PC-3 (cell line): ENCODE results near the gene PUM2. TPM values are rescaled to one million over a fixed set of nuclear protein-coding genes. Genes with fewer than 3 reads are reported as not detected.

Source experiments
- ATAC-seq: fragments of 200-7000 bp; cut with Tn5 transposase; 2 replicates; pipeline ENCODE4 v1.9.1; 2020; ENCODE audit warnings: mild to moderate bottlenecking, moderate library complexity
- BruUV-seq: library from RNA; stranded (reverse); fragments of 400-500 nt; replicated peaks from 2 replicates; lab custom pipeline; 2021; lab: Mats Ljungman, UMichigan
- CTCF ChIA-PET: fragments of 300-600 bp; sonication (Branson Sonifier 250); formaldehyde crosslinking; loops from one replicate; lab custom pipeline; 2022; ENCODE audit warnings: antibody characterized with exemption; lab: Charles Lee
- POLR2A ChIA-PET: fragments of 300-600 bp; sonication (Branson Sonifier 250); formaldehyde crosslinking; loops from one replicate; lab custom pipeline; 2022; ENCODE audit warnings: antibody characterized with exemption; ENCODE audit not compliant: unreplicated experiment; lab: Charles Lee
- DNase-seq: peaks from one replicate; pipeline ENCODE4 v3.0.0-alpha.2; 2015
- H2AFZ ChIP-seq: fragments of 300-600 bp; sonication (generic); 2 replicates; pipeline ENCODE4 v1.6.0; 2016; ENCODE audit warnings: antibody characterized with exemption, low read length
- H3F3A ChIP-seq: fragments of 300-600 bp; sonication (generic); one replicate; pipeline ENCODE4 v1.6.0; 2017; ENCODE audit warnings: antibody characterized with exemption, low read length, control low read depth, mild to moderate bottlenecking; ENCODE audit not compliant: unreplicated experiment
- H3K27ac ChIP-seq: fragments of 300-600 bp; sonication (generic); 2 replicates; pipeline ENCODE4 v1.5.1; 2016; ENCODE audit warnings: mild to moderate bottlenecking, low read length
- H3K27me3 ChIP-seq: fragments of 300-600 bp; sonication (generic); 2 replicates; pipeline ENCODE4 v1.6.1; 2016; ENCODE audit warnings: low read length, mixed read lengths
- H3K36me3 ChIP-seq: fragments of 300-600 bp; sonication (generic); 2 replicates; pipeline ENCODE4 v1.6.1; 2016; ENCODE audit warnings: low read depth, mixed run types, low read length, mixed read lengths
- H3K4me1 ChIP-seq: fragments of 300-600 bp; sonication (generic); 2 replicates; pipeline ENCODE4 v1.5.1; 2016; ENCODE audit warnings: low read length; ENCODE audit not compliant: insufficient read depth
- H3K4me2 ChIP-seq: fragments of 300-600 bp; sonication (generic); 2 replicates; pipeline ENCODE4 v1.6.0; 2016; ENCODE audit warnings: low read length
- H3K4me3 ChIP-seq: fragments of 300-600 bp; sonication (generic); 2 replicates; pipeline ENCODE4 v1.5.1; 2016; ENCODE audit warnings: mild to moderate bottlenecking, low read length, mixed read lengths
- H3K79me2 ChIP-seq: fragments of 300-600 bp; sonication (generic); 2 replicates; pipeline ENCODE4 v1.6.1; 2017; ENCODE audit warnings: low read length, mixed read lengths
- H3K9ac ChIP-seq: fragments of 300-600 bp; sonication (generic); 2 replicates; pipeline ENCODE4 v1.6.0; 2016; ENCODE audit warnings: mild to moderate bottlenecking, low read length
- H3K9me2 ChIP-seq: fragments of 300-600 bp; sonication (generic); replicated peaks from 2 replicates; pipeline ENCODE4 v1.6.1; 2016; ENCODE audit warnings: mixed run types, low read length, mixed read lengths
- H3K9me3 ChIP-seq: fragments of 300-600 bp; sonication (generic); 2 replicates; pipeline ENCODE4 v1.6.1; 2016; ENCODE audit warnings: low read length, mixed read lengths
- H4K20me1 ChIP-seq: fragments of 300-600 bp; sonication (generic); 2 replicates; pipeline ENCODE4 v1.6.1; 2016; ENCODE audit warnings: low read length, mixed read lengths
- EZH2 ChIP-seq: fragments of 300-600 bp; sonication (generic); IDR thresholded peaks from one replicate; pipeline ENCODE4 v1.6.1; 2017; ENCODE audit warnings: antibody characterized with exemption, mild to moderate bottlenecking, low read length; ENCODE audit not compliant: unreplicated experiment
- EZH2phosphoT487 ChIP-seq: fragments of 300-600 bp; sonication (generic); IDR thresholded peaks from 2 replicates; pipeline ENCODE4 v1.6.1; 2018; ENCODE audit warnings: mild to moderate bottlenecking, antibody characterized with exemption, low read length, borderline replicate concordance
- intact Hi-C: fragments of 100-400 bp; cut with micrococcal nuclease; formaldehyde crosslinking; loops from 2 replicates; pipeline ENCODE4 v1.9.0; 2023
- total RNA-seq: library from RNA; depleted of rRNA; stranded (reverse); fragments of >200 nt; gene quantifications from 2 replicates; pipeline ENCODE4 v1.2.3, GENCODE V29; 2014
- TF ChIP-seq, protein P1 (sequence below): fragments of 300-600 bp; sonication (generic); conservative IDR thresholded peaks from 2 replicates; pipeline ENCODE4 v1.5.1; 2017; ENCODE audit warnings: antibody characterized with exemption, low read depth, mild to moderate bottlenecking, low read length

PUM2 gene
- total RNA-seq, 1 experiment from 2014 or later: 14.9 TPM

DNA sequence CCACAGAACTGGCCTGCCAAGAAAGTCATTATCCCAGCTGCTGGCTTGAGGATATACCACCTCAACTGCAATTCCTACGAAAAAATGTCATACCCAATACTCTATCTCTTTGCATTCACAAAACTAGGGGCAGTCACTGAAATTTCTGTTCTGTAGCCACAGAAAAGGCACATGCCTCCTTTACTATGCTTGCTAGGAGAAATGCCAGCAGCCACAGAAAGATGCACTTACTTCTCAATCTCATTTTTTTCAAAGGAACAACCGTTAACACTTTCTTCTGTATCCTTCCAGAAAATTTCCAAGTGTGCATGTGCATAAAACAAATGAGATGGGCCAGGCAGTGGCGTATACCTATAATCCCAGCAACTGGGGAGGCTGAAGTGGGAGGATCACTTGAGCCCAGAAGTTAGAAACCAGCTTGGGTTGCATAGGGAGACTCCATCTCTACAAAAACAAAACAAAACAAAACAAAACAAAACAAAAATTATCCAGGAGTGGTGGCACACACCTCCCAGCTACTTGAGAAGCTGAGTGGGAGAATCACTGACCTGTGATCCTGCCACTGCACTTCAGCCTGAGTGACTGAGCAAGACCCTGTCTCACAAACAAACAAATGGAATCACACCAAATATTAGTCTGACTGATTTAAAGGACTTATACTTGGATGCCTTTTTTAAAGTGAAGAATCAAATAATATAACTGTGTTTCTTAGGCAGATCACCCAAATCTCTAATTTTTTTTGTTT lies 22.4 kb upstream of the PUM2 start:
- DNase-seq (no peak), ATAC-seq (no peak)
- H3K79me2 ChIP-seq: no peaks in the 10 kb centered on the region
- H3K27me3 ChIP-seq: no peaks in the 10 kb centered on the region
- BruUV-seq: no TSS peak
- no peaks in the 10 kb centered on the region for H3K9me3 ChIP-seq
- POLR2A ChIA-PET: no interaction called here
- H4K20me1 ChIP-seq: no peaks in the 10 kb centered on the region
- no peaks in the 10 kb centered on the region for H3K9me2 ChIP-seq
- CTCF ChIA-PET: interaction anchor here (0.7 kb wide), 1 partner anchor 17 kb away, joined by 4 read pairs; no protein-coding TSS in a partner anchor
- TF ChIP-seq, protein P1, sequence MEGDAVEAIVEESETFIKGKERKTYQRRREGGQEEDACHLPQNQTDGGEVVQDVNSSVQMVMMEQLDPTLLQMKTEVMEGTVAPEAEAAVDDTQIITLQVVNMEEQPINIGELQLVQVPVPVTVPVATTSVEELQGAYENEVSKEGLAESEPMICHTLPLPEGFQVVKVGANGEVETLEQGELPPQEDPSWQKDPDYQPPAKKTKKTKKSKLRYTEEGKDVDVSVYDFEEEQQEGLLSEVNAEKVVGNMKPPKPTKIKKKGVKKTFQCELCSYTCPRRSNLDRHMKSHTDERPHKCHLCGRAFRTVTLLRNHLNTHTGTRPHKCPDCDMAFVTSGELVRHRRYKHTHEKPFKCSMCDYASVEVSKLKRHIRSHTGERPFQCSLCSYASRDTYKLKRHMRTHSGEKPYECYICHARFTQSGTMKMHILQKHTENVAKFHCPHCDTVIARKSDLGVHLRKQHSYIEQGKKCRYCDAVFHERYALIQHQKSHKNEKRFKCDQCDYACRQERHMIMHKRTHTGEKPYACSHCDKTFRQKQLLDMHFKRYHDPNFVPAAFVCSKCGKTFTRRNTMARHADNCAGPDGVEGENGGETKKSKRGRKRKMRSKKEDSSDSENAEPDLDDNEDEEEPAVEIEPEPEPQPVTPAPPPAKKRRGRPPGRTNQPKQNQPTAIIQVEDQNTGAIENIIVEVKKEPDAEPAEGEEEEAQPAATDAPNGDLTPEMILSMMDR: no peak
- TF ChIP-seq EZH2phosphoT487 (no peak), EZH2 (no peak)
- H3K27ac ChIP-seq: no peak overlapping the region
- H3K9ac ChIP-seq: no peak overlapping the region
- no peak overlapping the region for H3K4me2 ChIP-seq
- H3F3A ChIP-seq: no peaks in the 10 kb centered on the region
- no peaks in the 10 kb centered on the region for H3K4me1 ChIP-seq
- intact Hi-C loops: no loop called here
- no peak overlapping the region for H3K4me3 ChIP-seq
- no peaks in the 10 kb centered on the region for H3K36me3 ChIP-seq
- H2AFZ ChIP-seq: no peak overlapping the region

DNA sequence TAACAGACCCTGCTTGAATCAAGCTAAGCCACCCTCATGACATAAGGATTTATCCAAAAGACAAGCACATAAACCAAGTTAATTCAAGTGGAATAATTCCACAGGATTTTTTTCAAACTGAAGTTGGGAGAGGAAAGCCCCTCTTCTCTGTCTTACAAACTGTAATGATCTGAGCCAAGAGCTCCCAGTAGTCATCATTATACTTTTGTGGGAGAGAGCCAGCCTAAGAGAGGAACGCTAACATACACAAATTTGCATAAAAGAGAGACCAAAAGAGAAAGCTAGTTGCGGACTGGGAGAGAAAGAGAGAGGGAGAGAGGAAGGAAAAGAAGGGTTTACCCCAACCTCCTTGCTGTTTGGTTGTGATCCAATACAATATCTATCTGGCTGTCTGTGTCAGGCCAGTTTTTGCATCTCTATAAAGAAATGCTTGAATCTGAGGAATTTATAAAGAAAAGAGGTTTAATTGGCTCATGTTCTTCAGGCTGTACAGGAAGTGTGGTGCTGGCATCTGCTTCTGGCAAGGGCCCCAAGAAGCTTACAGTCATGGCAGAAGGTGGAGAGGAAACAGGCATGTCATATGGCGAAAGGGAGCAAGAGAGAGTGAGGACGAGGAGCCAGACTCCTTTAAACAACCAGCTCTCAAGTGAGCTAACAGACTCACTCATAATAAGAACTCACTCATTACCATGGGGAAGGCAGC lies 20.8 kb upstream of the PUM2 start:
- TF ChIP-seq, protein P1: no peak
- TF ChIP-seq EZH2phosphoT487: no peak
- H3K4me2 ChIP-seq: no peak overlapping the region
- DNase-seq: no peak
- H3K4me3 ChIP-seq: no peak overlapping the region
- H3K27me3 ChIP-seq: no peaks in the 10 kb centered on the region
- no peaks in the 10 kb centered on the region for H3K79me2 ChIP-seq
- H2AFZ ChIP-seq: no peak overlapping the region
- no peak for ATAC-seq
- H3K4me1 ChIP-seq: peaks cover 5% of the 10 kb centered on the region
- no peaks in the 10 kb centered on the region for H3K36me3 ChIP-seq
- no peak overlapping the region for H3K27ac ChIP-seq
- ChIA-PET POLR2A (no interaction called here), CTCF (no interaction called here)
- H3K9me3 ChIP-seq: no peaks in the 10 kb centered on the region
- H3K9me2 ChIP-seq: no peaks in the 10 kb centered on the region
- H4K20me1 ChIP-seq: no peaks in the 10 kb centered on the region
- H3K9ac ChIP-seq: no peak overlapping the region
- intact Hi-C loops: no loop called here
- BruUV-seq: no TSS peak
- H3F3A ChIP-seq: no peaks in the 10 kb centered on the region

GRCh38 chr2:20370191-20370590 lies 19.5 kb upstream of the PUM2 start:
- H2AFZ ChIP-seq: no peak overlapping the region
- H3K27ac ChIP-seq: no peak overlapping the region
- BruUV-seq: no TSS peak
- TF ChIP-seq EZH2: no peak
- TF ChIP-seq, protein P1: no peak
- no peak for TF ChIP-seq EZH2phosphoT487
- no peaks in the 10 kb centered on the region for H3K9me2 ChIP-seq
- H3K4me2 ChIP-seq: no peak overlapping the region
- peaks cover 16% of the 10 kb centered on the region for H3K4me1 ChIP-seq
- no peaks in the 10 kb centered on the region for H3F3A ChIP-seq
- H3K79me2 ChIP-seq: no peaks in the 10 kb centered on the region
- H3K27me3 ChIP-seq: no peaks in the 10 kb centered on the region
- CTCF ChIA-PET: no interaction called here
- H3K9me3 ChIP-seq: no peaks in the 10 kb centered on the region
- H3K4me3 ChIP-seq: no peak overlapping the region
- H3K36me3 ChIP-seq: no peaks in the 10 kb centered on the region
- no peak for ATAC-seq
- POLR2A ChIA-PET: no interaction called here
- DNase-seq: no peak
- H3K9ac ChIP-seq: no peak overlapping the region
- no peaks in the 10 kb centered on the region for H4K20me1 ChIP-seq
- intact Hi-C loops: no loop called here
